Measurements from ENCODE around the gene SPO11.

SPO11 gene

GRCh38 chr20:57390604-57391438, 61.2 kb downstream of the SPO11 start, which contains the start of gene RBM38:
Gene RBM38 (plus strand): TSS chr20:57391396. CDS start chr20:57391582, 186 bp downstream.
- DNase-seq (ENCODE audit: low read depth): peak; percentile 59
- H3K4me3 ChIP-seq (replicated peaks; ENCODE audit: low read depth, low read length): peak within 1 kb of the TSS; percentile 61
- TF ChIP-seq, protein P1, sequence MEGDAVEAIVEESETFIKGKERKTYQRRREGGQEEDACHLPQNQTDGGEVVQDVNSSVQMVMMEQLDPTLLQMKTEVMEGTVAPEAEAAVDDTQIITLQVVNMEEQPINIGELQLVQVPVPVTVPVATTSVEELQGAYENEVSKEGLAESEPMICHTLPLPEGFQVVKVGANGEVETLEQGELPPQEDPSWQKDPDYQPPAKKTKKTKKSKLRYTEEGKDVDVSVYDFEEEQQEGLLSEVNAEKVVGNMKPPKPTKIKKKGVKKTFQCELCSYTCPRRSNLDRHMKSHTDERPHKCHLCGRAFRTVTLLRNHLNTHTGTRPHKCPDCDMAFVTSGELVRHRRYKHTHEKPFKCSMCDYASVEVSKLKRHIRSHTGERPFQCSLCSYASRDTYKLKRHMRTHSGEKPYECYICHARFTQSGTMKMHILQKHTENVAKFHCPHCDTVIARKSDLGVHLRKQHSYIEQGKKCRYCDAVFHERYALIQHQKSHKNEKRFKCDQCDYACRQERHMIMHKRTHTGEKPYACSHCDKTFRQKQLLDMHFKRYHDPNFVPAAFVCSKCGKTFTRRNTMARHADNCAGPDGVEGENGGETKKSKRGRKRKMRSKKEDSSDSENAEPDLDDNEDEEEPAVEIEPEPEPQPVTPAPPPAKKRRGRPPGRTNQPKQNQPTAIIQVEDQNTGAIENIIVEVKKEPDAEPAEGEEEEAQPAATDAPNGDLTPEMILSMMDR (IDR thresholded peaks at IDR 0.05; ENCODE audit: low read length, missing control alignments): no peak

DNA sequence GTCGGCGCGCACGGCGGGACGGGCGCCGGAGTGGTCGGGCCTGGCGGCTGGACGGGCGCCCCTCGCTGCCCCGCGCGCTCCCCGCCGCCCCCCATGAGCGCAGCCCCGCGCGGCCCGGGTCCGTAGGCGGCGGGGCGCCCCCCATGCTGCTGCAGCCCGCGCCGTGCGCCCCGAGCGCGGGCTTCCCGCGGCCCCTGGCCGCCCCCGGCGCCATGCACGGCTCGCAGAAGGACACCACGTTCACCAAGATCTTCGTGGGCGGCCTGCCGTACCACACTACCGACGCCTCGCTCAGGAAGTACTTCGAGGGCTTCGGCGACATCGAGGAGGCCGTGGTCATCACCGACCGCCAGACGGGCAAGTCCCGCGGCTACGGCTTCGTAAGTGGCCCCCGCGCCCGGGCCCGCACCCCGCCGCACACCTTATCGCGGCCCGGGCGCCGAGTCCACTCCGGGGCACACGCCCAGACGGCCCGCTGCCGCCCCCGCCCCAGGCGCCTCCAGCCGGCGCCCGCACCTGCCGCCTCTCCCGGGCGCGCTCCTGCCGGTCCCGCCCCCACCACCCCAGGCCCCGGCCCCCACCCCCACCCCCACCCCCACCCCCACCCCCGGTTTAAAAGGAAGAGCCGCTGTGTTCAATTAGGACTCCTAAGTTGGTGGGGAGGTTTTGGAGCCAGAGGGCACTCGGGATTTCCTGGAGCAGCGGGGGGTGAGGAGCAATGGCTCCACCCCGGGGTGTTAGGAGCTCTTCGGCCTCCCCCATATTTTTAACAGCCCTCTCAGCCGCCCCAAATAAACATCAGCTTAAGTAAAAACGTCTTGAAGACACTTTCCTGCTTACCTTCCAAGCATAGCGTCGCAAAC, 62.1 kb downstream of the SPO11 start:
- TF ChIP-seq, protein P1 (IDR thresholded peaks at IDR 0.05; ENCODE audit: low read length, missing control alignments): no peak
- peak overlapping the region; percentile 61 for H3K4me3 ChIP-seq (replicated peaks; ENCODE audit: low read depth, low read length)
- DNase-seq (ENCODE audit: low read depth): no peak

GRCh38 chr20:57392512-57393271, 63.1 kb downstream of the SPO11 start:
- no peak for DNase-seq (ENCODE audit: low read depth)
- TF ChIP-seq, protein P1 (IDR thresholded peaks at IDR 0.05; ENCODE audit: low read length, missing control alignments): no peak
- peak overlapping the region; percentile 61 for H3K4me3 ChIP-seq (replicated peaks; ENCODE audit: low read depth, low read length)
